ENCODE results near the gene PLIN4.

PLIN4 gene

GRCh38 chr19:4454747-4455718 is 63.3 kb downstream of the PLIN4 start:
- DNase-seq, result no peak

- DNase-seq, result no peak
These were observed 64.8 kb downstream of the PLIN4 start for GRCh38 chr19:4453232-4454179.

GRCh38 chr19:4452230-4452990 is 65.9 kb downstream of the PLIN4 start:
- no peak for DNase-seq

All from NCI-H1048 (cell line).